Gastroesophageal sphincter (tissue), 4 donors: ENCODE results near the gene TMEM131. TPM values are rescaled to one million over a fixed set of nuclear protein-coding genes. Genes with fewer than 3 reads are reported as not detected.

ENCODE experiments used
- ATAC-seq: fragments of 150-250 bp; one replicate; pipeline ENCODE4 v1.9.1; 2016; ENCODE audit warnings: mild to moderate bottlenecking, moderate library complexity
- H3K27ac ChIP-seq, 4 donors: fragments of 200-600 bp; sonication (generic) in 3 of 4; 1 replicate in 3 of 4; 2 replicates in 1 of 4; pipeline ENCODE4 v1.5.1; 2016 to 2019
- H3K27me3 ChIP-seq: fragments of 200-600 bp; sonication (generic); one replicate; pipeline ENCODE4 v1.5.1; 2019
- H3K36me3 ChIP-seq, 2 donors: fragments of 200-600 bp; sonication (generic); one replicate each; pipeline ENCODE4 v1.5.1; 2019; ENCODE audit warnings: control low read depth in 1 of 2
- H3K4me1 ChIP-seq, 3 donors: fragments of 200-600 bp; sonication (generic); 1 replicate in 2 of 3; 2 replicates in 1 of 3; pipeline ENCODE4 v1.5.1; 2016 to 2019; ENCODE audit warnings: control low read depth in 2 of 3
- H3K4me3 ChIP-seq, 2 donors: fragments of 200-600 bp; sonication (generic); one replicate each; pipeline ENCODE4 v1.5.1; 2019; ENCODE audit warnings: mild to moderate bottlenecking in 1 of 2, moderate library complexity in 1 of 2
- H3K9me3 ChIP-seq, 3 donors: fragments of 200-600 bp; sonication (generic); one replicate each; pipeline ENCODE4 v1.5.1; 2017 to 2019; ENCODE audit warnings: control low read depth in 2 of 3
- EP300 ChIP-seq: sonication (generic); formaldehyde crosslinking; IDR thresholded peaks from one replicate; pipeline ENCODE4 v1.6.1; 2017; ENCODE audit warnings: antibody characterized with exemption, mild to moderate bottlenecking
- POLR2A ChIP-seq, 2 donors: fragments of 450-650 bp; IDR thresholded peaks; one replicate each; pipeline ENCODE4 v1.6.1; 2017; ENCODE audit warnings: antibody characterized with exemption in 2 of 2, mild to moderate bottlenecking in 2 of 2, moderate library complexity in 1 of 2
- POLR2AphosphoS5 ChIP-seq: sonication (generic); formaldehyde crosslinking; IDR thresholded peaks from one replicate; pipeline ENCODE4 v1.6.1; 2017; ENCODE audit warnings: antibody characterized with exemption
- WGBS, 2 donors: methylation state at CpG; one replicate each; pipeline ENCODE4 v1.1.5; 2018; ENCODE audit warnings: low coverage in 1 of 2; 5-methylcytosine and 5-hydroxymethylcytosine counted together
- total RNA-seq, 4 donors: library from RNA; depleted of rRNA; stranded (reverse); fragments of >200 nt; gene quantifications; one replicate each; pipeline ENCODE4 v1.1.0, GENCODE V29; 2016
- TF ChIP-seq, protein P1 (sequence below), 4 experiments: fragments of 200-600 bp in 2 of 4; fragments of 450-650 bp in 2 of 4; sonication (generic) in 1 of 4; IDR thresholded peaks; one replicate each; pipeline ENCODE4 v1.5.1; 2017 to 2019; ENCODE audit warnings: antibody characterized with exemption in 4 of 4, mild to moderate bottlenecking in 2 of 4, moderate library complexity in 2 of 4

The TMEM131 gene
- total RNA-seq, 4 donors from 2014 or later: 32.0 to 46.4 (median 33.9) TPM

DNA sequence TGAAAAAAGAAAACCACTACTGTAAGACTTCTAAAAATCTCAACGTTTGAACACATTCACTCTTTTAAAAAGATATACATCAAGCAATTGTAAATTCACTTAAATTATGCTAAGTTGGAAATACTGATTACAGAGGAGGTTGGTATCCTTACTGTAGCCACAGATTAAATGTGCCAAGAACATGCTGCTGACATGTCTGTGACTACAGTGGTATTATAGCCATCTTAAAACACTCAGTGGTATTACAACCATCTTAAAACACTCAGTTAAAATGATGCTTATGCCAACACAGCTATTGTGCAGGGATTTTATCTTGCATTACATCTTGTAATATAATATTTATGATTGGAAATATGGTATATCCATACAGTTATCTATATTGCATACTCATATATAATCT lies 50.0 kb downstream of the TMEM131 start:
- Histone ChIP-seq H3K36me3 (no peaks in the 10 kb centered on the region), H3K9me3 (no peaks in the 10 kb centered on the region), H3K27ac (no peak overlapping the region), H3K27me3 (no peaks in the 10 kb centered on the region), H3K4me1 (peaks cover 4 to 24% (median 6%) of the 10 kb centered on the region in 3 donors), H3K4me3 (no peak overlapping the region)
- 11 to 21% methylated on average over 1 of the region's 1 CpG for WGBS, 2 donors
- ATAC-seq: no peak
- TF ChIP-seq EP300 (no peak), POLR2A (IDR thresholded peaks at IDR 0.05) (no peak), POLR2AphosphoS5 (no peak)
- TF ChIP-seq, protein P1, sequence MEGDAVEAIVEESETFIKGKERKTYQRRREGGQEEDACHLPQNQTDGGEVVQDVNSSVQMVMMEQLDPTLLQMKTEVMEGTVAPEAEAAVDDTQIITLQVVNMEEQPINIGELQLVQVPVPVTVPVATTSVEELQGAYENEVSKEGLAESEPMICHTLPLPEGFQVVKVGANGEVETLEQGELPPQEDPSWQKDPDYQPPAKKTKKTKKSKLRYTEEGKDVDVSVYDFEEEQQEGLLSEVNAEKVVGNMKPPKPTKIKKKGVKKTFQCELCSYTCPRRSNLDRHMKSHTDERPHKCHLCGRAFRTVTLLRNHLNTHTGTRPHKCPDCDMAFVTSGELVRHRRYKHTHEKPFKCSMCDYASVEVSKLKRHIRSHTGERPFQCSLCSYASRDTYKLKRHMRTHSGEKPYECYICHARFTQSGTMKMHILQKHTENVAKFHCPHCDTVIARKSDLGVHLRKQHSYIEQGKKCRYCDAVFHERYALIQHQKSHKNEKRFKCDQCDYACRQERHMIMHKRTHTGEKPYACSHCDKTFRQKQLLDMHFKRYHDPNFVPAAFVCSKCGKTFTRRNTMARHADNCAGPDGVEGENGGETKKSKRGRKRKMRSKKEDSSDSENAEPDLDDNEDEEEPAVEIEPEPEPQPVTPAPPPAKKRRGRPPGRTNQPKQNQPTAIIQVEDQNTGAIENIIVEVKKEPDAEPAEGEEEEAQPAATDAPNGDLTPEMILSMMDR (IDR thresholded peaks at IDR 0.05): no peak

DNA sequence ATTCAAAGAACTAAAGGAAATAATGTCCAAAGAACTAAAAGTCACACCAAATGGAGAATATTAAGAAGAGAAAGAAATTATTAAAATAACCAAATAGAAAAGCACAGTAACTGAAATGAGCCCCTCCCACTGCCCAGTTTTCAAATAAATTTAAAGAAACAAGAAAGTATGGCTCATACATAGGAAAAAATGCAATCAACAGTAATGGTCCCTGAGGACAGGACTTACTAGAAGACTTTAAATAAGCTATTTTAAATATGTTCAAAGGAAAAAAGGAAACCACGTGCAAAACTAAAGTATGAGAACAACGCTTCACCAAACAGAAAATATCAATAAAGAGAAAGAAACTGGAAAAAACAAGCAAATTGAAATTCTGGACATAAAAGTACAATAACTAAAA lies 58.9 kb downstream of the TMEM131 start:
- H3K9me3 ChIP-seq: no peaks in the 10 kb centered on the region
- no peak for ATAC-seq
- no peaks in the 10 kb centered on the region for H3K36me3 ChIP-seq
- no peak for TF ChIP-seq POLR2A (IDR thresholded peaks at IDR 0.05)
- peaks cover 13 to 39% (median 19%) of the 10 kb centered on the region in 3 donors for H3K4me1 ChIP-seq
- no peak overlapping the region for H3K27ac ChIP-seq
- H3K27me3 ChIP-seq: no peaks in the 10 kb centered on the region
- no peak overlapping the region for H3K4me3 ChIP-seq
- 43 to 66% methylated on average over 2 of the region's 2 CpGs for WGBS, 2 donors

DNA sequence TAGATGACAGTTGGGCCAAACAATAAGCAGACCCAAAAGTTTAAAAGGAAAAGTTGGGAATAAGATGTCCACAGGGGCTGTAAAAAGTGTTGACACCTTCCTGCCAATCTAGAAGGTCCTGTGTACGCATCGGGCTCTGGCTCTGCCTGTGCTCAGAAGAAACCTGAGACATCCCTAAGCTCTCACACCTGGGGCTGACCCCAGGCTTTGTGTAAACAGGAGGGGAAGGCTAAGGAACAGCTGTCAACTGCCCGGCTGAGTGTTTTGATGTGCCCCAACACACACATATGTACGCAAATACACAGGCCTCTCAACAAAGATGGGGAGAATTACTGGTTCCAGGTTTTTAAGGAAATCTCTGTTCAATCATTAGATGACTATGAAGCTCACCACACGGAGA lies 59.5 kb downstream of the TMEM131 start:
- H3K4me1 ChIP-seq: peaks cover 13 to 43% (median 19%) of the 10 kb centered on the region in 3 donors
- no peak overlapping the region for H3K4me3 ChIP-seq

DNA sequence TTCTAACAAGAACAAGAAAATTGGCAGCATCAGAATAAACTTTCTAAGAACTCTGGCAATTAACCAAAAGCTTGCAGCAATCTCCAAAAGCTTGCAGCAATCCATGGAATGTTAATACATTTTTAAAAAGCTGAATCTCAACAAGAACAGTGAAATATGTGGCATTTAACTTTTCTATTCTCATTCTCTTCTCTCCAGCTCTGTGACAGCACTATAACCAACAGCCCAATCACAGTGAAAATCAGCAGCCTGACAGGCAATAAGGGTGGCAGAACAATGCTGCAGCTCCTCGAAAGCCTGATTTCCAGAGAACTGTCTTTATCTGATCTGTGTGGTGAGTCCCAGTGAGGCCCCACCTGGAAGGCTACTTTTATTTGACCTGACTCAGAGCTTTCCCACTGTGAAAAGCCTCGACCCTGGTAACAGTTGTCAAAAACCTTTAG lies 60.0 kb downstream of the TMEM131 start:
- TF ChIP-seq POLR2AphosphoS5 (peak; percentile 71), POLR2A (IDR thresholded peaks at IDR 0.05) (no peak)
- TF ChIP-seq, protein P1 (IDR thresholded peaks at IDR 0.05): no peak
- Histone ChIP-seq H3K36me3 (no peaks in the 10 kb centered on the region), H3K27ac (peak overlapping the region in 2 of 4 donors; percentile 39 to 41), H3K9me3 (no peaks in the 10 kb centered on the region), H3K4me1 (peaks cover 17 to 48% (median 19%) of the 10 kb centered on the region in 3 donors), H3K4me3 (no peak overlapping the region), H3K27me3 (no peaks in the 10 kb centered on the region)
- ATAC-seq: no peak
- 0% methylated on average over 2 of the region's 2 CpGs for WGBS, 2 donors

More for the DNA sequence above, 59.5 kb downstream of the TMEM131 start:
- peak overlapping the region in 1 of 4 donors; percentile 41 for H3K27ac ChIP-seq
- H3K27me3 ChIP-seq: no peaks in the 10 kb centered on the region
- no peak for ATAC-seq
- WGBS, 2 donors: 31 to 46% methylated on average over 2 to 5 of the region's 5 CpGs
- no peaks in the 10 kb centered on the region for H3K36me3 ChIP-seq
- no peaks in the 10 kb centered on the region for H3K9me3 ChIP-seq
- TF ChIP-seq EP300: no peak
- no peak for TF ChIP-seq POLR2AphosphoS5
- TF ChIP-seq, protein P1 (IDR thresholded peaks at IDR 0.05): no peak
- TF ChIP-seq POLR2A (IDR thresholded peaks at IDR 0.05): no peak

DNA sequence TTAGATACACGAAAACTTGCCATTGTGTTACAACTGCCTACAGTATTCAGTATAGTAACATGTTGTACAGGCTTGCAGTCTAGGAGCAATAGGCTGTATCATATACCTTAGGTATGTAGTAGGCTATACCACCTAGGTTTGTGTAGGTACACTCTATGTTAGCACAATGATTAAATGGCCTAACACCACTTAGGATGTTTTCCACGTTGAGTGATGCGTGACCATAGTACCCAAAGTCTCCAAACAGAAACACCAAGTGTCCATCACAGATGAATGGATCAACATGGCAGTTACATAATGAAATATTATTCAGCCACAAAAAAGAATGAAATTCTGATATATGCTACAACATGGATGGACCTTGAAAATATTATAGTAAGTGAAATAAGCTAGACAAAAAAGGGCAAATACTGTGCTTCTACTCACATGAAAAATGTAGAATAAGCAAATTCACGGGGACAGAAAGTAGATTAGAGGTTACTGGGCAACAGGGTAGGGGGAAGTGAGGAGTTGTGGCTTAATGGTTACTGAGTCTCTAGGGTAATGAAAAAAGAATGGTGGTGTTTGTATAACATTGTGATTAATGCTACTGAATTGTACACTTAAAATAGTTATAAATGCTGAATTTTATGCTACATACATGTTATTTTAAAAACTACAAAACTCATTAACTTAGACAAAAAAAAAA lies 62.6 kb downstream of the TMEM131 start:
- no peak for ATAC-seq
- H3K36me3 ChIP-seq: no peaks in the 10 kb centered on the region
- no peak overlapping the region for H3K27ac ChIP-seq
- H3K4me1 ChIP-seq: peaks cover 18 to 65% (median 19%) of the 10 kb centered on the region in 3 donors
- no peaks in the 10 kb centered on the region for H3K9me3 ChIP-seq
- no peaks in the 10 kb centered on the region for H3K27me3 ChIP-seq
- no peak overlapping the region for H3K4me3 ChIP-seq
- WGBS, 2 donors: 89% methylated on average over 3 to 4 of the region's 4 CpGs
- TF ChIP-seq, protein P1 (IDR thresholded peaks at IDR 0.05): no peak
